G401.6 (cell line): Measurements from ENCODE around the gene RGS5.

Experiments used
- FAIRE-seq: peaks from 2 replicates; lab custom pipeline; 2012; peaks lifted over from hg19 to GRCh38; lab: Jason Lieb, UNC

RGS5 gene

DNA sequence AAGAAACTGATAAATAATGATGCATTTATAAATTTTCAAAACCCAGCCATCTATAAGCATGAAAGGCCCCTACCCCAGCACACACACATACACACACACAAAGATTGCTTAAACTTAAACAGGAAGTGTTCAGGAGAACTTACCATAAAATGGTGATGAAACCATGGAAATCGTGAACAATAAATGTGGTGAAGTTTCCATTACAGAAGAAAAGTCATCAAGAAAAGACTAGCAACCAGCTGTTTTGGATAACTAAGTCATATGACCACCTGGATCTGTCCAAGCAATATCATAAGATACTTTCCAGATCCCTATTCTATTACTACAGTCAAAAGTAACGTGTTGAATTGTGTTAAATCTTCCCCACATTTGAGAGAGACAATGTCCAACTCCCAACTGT lies 24.1 kb downstream of the RGS5 start:
- FAIRE-seq: no peak

DNA sequence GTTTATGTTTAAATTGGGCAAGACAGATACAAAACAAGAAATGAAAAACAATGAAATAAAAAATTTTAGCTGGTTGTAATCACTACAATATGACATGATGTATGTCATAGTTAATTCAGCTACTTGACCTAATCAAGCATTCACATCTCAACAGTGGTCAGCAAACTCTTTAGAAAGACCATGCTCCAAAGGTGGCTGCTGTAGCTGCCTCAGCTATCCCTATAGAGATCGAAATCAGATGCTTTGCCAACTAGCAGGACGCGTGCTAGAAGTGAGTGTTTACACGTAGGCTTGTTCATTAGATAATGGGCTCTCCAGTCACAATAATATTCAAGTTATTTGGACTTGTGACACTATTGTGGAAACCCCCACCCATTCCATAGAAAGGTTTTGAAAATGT lies 25.9 kb downstream of the RGS5 start:
- FAIRE-seq: no peak

DNA sequence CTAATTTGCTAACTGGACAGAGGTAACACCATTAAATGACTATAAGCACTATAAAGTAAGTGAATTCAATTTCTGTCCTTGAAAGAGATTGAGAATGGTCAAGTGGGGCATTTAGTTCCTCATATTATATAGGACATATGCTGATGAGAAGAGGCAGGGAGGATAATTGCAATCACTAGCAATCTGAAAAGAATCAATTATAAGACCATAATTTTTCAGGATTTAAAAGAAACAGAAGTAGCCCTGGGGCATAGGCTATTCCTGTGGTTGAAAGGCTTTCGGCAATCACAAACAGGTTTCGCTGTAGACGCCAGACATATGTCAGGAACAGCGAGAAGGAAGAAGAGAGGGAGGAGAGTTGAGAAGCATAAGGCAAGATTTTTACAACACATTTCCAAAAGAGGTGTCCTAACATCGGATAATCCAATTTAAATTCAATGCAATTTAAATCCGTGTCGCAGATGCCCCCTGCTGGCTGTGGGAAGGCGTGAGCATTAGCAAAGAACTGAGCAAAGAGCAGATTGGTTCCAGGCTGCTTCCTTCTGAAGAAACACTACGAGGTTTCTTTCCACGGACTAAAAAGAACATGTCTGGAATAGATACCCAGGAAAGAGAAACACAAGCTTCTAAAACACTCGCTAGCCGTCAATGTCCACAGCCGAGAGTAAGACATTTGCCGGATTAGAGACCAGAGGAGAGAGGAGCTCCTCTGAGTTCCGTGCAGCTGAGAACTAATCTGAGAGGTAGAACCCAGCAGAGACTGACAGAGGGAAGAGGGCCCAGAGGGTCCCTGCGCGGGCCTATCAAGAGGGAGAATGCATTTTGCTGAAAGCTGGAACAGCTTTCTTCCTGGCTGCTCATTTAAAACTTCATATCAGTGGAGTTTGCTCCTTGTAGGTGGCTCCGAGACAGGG lies 27.9 kb downstream of the RGS5 start:
- no peak for FAIRE-seq

DNA sequence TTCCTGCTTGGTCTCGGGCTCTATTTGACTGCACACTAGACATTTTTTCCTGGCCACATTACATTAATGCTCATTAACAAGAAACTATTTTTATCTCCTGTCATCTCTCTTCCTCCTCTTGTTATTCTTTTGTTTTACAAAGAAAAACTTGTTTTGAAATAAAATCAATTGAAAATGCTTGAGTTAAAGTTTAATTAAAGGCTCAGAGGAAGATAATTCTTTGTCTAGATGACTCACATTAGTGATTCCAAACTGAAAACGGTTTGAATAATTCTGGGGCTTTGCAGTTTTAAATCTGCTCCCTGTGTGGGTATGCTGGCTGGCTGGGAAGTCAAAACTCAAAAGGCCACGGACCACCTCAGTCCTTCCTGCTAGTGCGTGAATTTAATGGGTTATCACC lies 29.6 kb downstream of the RGS5 start:
- FAIRE-seq: no peak

GRCh38 chr1:163172596-163172995 lies 30.1 kb downstream of the RGS5 start:
- FAIRE-seq: no peak

DNA sequence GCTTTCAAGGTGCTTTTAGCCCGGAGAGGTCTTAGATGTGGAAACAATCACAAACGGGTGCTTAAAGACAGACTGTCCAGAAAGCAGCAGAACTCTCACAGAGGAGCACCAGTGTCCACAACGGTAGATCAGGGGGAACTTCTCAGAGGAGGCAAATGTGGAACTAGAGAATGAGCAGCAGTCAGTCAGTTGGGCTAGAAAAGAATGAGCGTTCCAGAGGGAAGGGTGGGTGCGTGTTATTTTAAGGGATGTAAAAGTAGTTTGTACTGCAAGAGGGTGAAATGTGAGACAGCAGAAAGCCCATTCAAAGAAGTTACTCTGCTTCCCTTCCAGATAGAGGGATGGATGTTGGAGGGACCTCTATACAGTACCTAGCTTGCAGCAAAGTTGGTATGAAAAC lies 30.9 kb downstream of the RGS5 start:
- FAIRE-seq: no peak

DNA sequence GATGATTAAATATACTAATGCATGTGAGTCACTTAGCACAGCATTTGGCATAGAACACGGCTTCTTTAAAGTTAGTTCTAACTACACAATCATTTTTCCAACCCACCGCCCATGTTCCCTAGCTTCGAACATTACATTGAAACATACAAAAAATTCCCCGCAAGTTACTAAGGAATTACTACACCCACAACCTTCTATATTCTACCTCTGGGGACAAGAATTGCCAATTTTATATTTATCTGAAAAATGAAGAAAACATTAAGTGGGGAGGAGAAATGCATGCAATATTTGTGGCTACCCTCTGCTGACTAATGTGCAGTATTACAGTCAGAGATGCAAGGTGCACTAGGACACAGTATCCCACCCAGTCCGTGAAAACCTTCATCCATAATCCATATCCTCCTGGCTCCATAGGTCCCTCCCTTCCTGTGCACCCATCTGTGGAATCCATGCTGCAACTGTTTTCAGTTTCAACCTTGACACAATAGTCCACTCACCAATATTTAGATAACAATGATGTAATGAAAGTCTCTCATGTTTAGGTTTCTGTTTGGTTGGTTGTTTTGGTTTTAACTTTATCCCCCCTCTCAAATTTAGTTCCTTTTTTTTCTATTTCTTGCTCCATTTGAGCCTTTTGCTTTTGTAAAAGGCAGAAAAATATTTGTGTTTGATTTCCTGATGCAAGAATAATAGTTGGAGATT lies 31.6 kb downstream of the RGS5 start:
- no peak for FAIRE-seq

DNA sequence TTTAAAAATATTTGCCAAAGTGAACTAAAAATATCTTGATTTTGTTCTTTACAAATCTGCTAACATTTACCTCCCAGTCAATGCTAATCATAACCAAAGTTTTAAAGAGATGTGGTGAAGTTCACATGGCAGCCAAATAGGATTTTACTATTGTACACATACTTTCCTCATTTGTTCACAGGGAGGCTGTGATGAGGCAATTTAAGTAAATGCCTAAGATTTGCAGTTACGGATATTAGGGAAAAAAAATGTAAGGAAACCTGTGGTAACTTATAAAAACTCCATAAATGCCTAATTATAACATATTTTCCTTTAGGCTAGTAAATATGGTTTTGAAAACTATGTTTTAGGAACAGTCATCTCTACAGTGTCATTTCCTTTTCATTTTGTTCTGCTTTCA lies 32.4 kb downstream of the RGS5 start:
- FAIRE-seq: no peak

DNA sequence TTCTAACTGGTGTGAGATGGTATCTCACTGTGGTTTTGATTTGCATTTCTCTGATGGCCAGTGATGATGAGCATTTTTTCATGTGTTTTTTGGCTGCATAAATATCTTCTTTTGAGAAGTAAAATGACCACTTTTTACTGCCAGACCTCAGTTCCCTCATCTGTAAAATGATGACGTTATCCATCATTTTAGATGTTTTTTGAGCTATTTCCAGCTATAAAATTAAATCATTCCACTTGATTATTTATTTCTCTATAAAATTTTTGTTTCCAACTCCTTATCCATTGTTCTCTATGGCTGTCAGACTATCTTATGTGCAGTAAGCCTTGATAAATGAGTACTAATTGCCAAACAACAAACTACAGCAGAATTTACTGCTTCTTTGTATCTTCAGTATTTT lies 33.2 kb downstream of the RGS5 start:
- FAIRE-seq: no peak

GRCh38 chr1:163168053-163168452 lies 34.7 kb downstream of the RGS5 start:
- no peak for FAIRE-seq

- no peak for FAIRE-seq
Observed at GRCh38 chr1:163166886-163167555, 35.7 kb downstream of the RGS5 start.

GRCh38 chr1:163165119-163165518 lies 37.6 kb downstream of the RGS5 start:
- FAIRE-seq: no peak

- no peak for FAIRE-seq
Observed at GRCh38 chr1:163163881-163164582, 38.7 kb downstream of the RGS5 start.

DNA sequence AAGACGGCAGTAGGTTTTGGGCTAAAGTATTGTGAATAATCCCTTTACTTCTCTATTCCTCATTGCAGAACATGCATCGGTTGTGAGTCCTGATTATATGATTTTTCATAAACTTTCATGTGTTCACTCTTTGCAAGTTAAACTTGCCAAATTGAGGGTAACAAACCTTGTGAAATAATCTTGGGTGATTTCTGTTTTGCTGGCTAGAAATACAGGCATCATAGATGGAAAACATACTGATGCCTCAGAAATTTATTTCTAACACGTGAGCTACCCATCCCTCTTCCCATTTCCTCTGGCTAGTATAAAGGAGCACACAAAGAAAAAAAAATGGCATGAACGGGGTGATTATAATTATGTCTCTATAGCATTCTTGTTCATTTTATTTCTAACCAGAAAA lies 39.6 kb downstream of the RGS5 start:
- FAIRE-seq: no peak

DNA sequence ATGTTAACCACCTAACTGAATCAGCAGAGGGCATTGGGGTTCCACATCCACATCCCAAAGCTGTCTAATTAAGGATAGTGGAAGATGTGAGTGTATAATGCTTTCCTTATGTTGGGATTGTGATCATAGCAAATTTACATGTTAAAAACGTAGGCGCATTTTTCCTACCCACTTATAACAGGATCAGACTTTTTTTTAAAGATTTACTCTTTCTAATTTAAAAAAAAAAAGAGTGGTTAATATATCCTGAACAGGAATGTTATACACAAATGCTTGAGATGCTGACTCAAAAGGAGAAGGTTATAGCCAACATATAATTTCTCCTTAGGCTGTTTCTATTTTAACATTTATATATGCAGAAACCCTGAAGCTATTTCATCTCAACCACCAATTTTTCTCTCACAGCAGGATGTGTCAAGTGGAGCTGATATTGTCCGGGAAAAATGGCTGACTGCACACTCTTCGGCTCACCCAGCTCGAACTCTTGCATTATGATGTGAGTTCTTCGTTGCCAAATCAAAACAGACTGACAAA lies 40.3 kb downstream of the RGS5 start:
- FAIRE-seq: no peak

GRCh38 chr1:163161841-163162240 lies 40.9 kb downstream of the RGS5 start:
- no peak for FAIRE-seq

GRCh38 chr1:163161337-163161736 lies 41.4 kb downstream of the RGS5 start:
- FAIRE-seq: no peak

GRCh38 chr1:163155606-163156005 lies 47.1 kb downstream of the RGS5 start:
- FAIRE-seq: no peak

GRCh38 chr1:163148911-163149310 lies 53.8 kb downstream of the RGS5 start:
- FAIRE-seq: no peak

DNA sequence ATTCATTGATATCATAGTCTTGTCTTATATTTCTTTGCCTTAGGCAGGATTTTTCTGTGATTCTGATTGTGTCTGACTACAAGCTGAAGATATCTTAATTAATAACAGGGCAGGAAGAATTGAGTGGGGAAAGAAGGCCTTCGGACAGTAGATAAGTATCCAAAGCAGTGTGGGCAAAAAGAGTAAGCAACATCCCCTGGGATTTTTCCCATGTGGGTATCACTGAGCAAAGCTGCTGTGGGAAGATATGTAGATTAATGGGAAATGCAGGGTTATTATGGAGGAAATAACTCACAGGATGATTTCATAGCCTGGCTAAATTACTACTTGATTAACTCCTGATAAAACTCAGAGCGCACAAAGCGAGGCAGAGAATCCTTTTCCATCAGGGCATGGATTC lies 55.7 kb downstream of the RGS5 start:
- FAIRE-seq: no peak

GRCh38 chr1:163145435-163145834 lies 57.3 kb downstream of the RGS5 start:
- FAIRE-seq: no peak

- no peak for FAIRE-seq
Observed at GRCh38 chr1:163144418-163144817, 58.3 kb downstream of the RGS5 start.
